SK-N-MC (cell line): Measurements from ENCODE around the gene PHRF1.

ENCODE experiments used
- EZH2 ChIP-seq: fragments of 200-600 bp; sonication (generic); IDR thresholded peaks from one replicate; pipeline ENCODE4 v1.6.1; 2017; ENCODE audit warnings: antibody characterized with exemption
- POLR2AphosphoS5 ChIP-seq: IDR thresholded peaks from 2 replicates; pipeline ENCODE4 v1.6.1; 2012; ENCODE audit warnings: mild to moderate bottlenecking, low read depth, low read length, borderline replicate concordance

DNA sequence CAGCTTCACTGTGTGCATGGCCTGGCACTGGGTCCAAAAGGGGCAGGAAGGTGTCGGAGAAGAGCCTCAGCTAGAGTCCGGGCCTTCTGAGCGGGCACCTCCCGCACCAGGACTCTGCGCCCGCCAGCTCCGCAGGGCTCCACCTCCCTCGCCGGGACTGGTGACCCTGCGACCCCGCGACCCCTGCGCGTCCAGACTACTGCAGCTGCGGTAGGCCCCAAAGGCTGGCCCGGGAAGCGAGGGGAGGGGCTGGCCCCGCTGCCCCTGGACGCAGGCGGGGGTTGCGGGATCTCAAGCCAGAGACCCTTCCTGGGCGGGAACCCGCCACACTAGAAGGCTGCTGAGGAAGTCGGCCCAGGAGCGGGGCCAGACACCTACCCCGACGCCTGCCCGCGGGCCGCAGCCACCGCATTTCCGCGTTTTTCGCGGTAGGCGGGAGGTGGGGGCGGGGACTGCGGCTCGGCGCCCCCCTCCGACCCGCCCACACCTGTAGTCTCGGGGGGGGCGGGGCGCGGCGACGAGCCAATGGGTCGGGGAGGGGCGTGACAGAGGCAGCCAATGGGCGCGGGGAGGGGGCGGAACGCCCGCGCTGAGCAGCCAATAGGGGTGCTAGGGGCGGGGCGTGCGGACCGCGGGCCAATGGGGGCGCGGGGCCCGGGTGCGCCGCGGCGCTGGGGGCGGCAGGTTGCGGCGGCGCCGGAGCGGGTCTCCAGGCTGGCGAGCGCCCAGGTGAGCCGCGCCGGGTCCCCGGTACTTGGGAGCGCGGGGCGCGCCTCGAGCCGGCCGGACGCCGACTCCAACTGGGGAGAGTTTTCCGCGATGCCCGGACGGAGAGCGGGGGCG, 15.7 kb upstream of the PHRF1 start, which contains the start of the genes LMNTD2 and RASSF7:
- TF ChIP-seq POLR2AphosphoS5 (peak; percentile 63; the same call in 1 of the 2 replicates), EZH2 (no peak)
